Measurements from ENCODE around the gene DKK1. TPM values are rescaled to one million over a fixed set of nuclear protein-coding genes. Genes with fewer than 3 reads are reported as not detected.

Gene DKK1
- total and polyA plus RNA-seq, 2 of the 4 experiments (the other 2 are of a cell fraction), result 97.6 to 116 TPM

GRCh38 chr10:52353205-52353604, 39.1 kb downstream of the DKK1 start:
- CTCF ChIA-PET, result no interaction called here
- DNase-seq, result no peak
- Histone ChIP-seq H3K56ac (ENCODE audit: extremely low read depth, insufficient read depth, low read length) (no peak overlapping the region), H3K4me3 (ENCODE audit: insufficient read depth, low read depth, low read length) (no peak overlapping the region), H3K9me3 (ENCODE audit: control insufficient read depth, insufficient read depth, low read length) (no peaks in the 10 kb centered on the region), H2BK20ac (ENCODE audit: low read depth, low read length) (no peak overlapping the region), H2AK5ac (ENCODE audit: low read depth, low read length) (no peak overlapping the region), H3K36me3 (ENCODE audit: control insufficient read depth, insufficient read depth, low read length) (no peaks in the 10 kb centered on the region), H3K27me3 (ENCODE audit: control insufficient read depth, insufficient read depth, low read length) (no peaks in the 10 kb centered on the region), H3K4ac (ENCODE audit: low read depth, low read length) (no peak overlapping the region), H3K79me1 (ENCODE audit: low read depth in 1 of 2, low read length in 2 of 2) (no peaks in the 10 kb centered on the region), H3K4me1 (ENCODE audit: control insufficient read depth, insufficient read depth, low read length) (peaks cover 4% of the 10 kb centered on the region; the same call in 1 of the 2 replicates), H3K4me2 (ENCODE audit: low read depth, low read length) (no peak overlapping the region), H2BK15ac (ENCODE audit: low read depth, low read length) (no peak overlapping the region), H3K14ac (replicated peaks; ENCODE audit: low read depth, low read length) (no peak overlapping the region), H4K20me1 (ENCODE audit: insufficient read depth, low read length) (no peaks in the 10 kb centered on the region), H4K91ac (ENCODE audit: insufficient read depth, low read depth, low read length) (no peak overlapping the region), H4K5ac (ENCODE audit: low read depth, low read length) (no peak overlapping the region), H2BK120ac (ENCODE audit: low read depth, low read length) (no peak overlapping the region), H2AK9ac (replicated peaks; ENCODE audit: low read depth, low read length, poor library complexity) (no peak overlapping the region), H3K18ac (ENCODE audit: low read depth, low read length) (no peak overlapping the region), H3K23ac (ENCODE audit: low read depth, low read length) (no peak overlapping the region), H2BK5ac (ENCODE audit: low read depth, low read length, poor library complexity, severe bottlenecking) (no peak overlapping the region), H3K27ac (ENCODE audit: insufficient read depth, low read length) (no peak overlapping the region), H3K9me1 (ENCODE audit: insufficient read depth, low read length) (no peaks in the 10 kb centered on the region), H3K9ac (ENCODE audit: low read depth, low read length) (no peak overlapping the region), H4K8ac (ENCODE audit: low read depth in 2 of 2, low read length in 2 of 2) (no peak overlapping the region), H2AFZ (replicated peaks; ENCODE audit: low read length, poor library complexity) (no peak overlapping the region)
- dilution Hi-C loops (cut with HindIII; ENCODE audit: low sequenced_read_pairs, unreplicated experiment), result no loop called here
- BruUV-seq (replicated peaks), result no TSS peak
- ATAC-seq (ENCODE audit: low read depth), result no peak
- WGBS, 2 experiments (ENCODE audit: extremely low coverage in 2 of 2, insufficient read length in 1 of 2), result no CpG with 5 or more reads among the region's 2 CpGs
- no peak for TF ChIP-seq SMC3 (IDR thresholded peaks at IDR 0.05; ENCODE audit: low read depth, low read length)
- no peak for TF ChIP-seq RAD21 (IDR thresholded peaks at IDR 0.05; ENCODE audit: low read length)
- no peak for TF ChIP-seq NFE2L2 (IDR thresholded peaks at IDR 0.05; ENCODE audit: low read depth, low read length)
- no peak for TF ChIP-seq RCOR1 (IDR thresholded peaks at IDR 0.05; ENCODE audit: insufficient replicate concordance, low read length)
- TF ChIP-seq BHLHE40 (IDR thresholded peaks at IDR 0.05; ENCODE audit: low read depth, low read length), result no peak
- no peak for TF ChIP-seq MXI1 (IDR thresholded peaks at IDR 0.05; ENCODE audit: borderline replicate concordance, low read depth, low read length)
- TF ChIP-seq MAZ (IDR thresholded peaks at IDR 0.05; ENCODE audit: borderline replicate concordance, low read depth, low read length), result no peak
- TF ChIP-seq MAFK (IDR thresholded peaks at IDR 0.05; ENCODE audit: low read depth, low read length), result no peak
- TF ChIP-seq FOS (IDR thresholded peaks at IDR 0.05; ENCODE audit: low read depth, low read length), result no peak
- TF ChIP-seq CHD1 (IDR thresholded peaks at IDR 0.05; ENCODE audit: low read depth, low read length), result no peak
- no peak for TF ChIP-seq RFX5 (IDR thresholded peaks at IDR 0.05; ENCODE audit: low read depth, low read length)
- no peak for TF ChIP-seq POLR2A (IDR thresholded peaks at IDR 0.05; ENCODE audit: low read depth, low read length)
- no peak for TF ChIP-seq ELK1 (IDR thresholded peaks at IDR 0.05; ENCODE audit: borderline replicate concordance, low read depth, low read length)
- TF ChIP-seq CTCF (conservative IDR thresholded peaks at IDR 0.05; ENCODE audit: low read depth, low read length), result no peak
- no peak for TF ChIP-seq CEBPB (IDR thresholded peaks at IDR 0.05; ENCODE audit: low read depth, low read length)
- TF ChIP-seq USF2 (IDR thresholded peaks at IDR 0.05; ENCODE audit: low read depth, low read length), result no peak
- POLR2A ChIA-PET (ENCODE audit: unreplicated experiment), result no interaction called here
- in situ Hi-C loops (cut with MboI; ENCODE audit: low sequenced_read_pairs), result no loop called here
- intact Hi-C loops (cut with micrococcal nuclease), result no loop called here

Measured in IMR-90 (cell line).